ENCODE data around the gene COL15A1. TPM values are rescaled to one million over a fixed set of nuclear protein-coding genes. Genes with fewer than 3 reads are reported as not detected.

COL15A1 gene
- total RNA-seq: 5.9 and 122 TPM in 2 replicates

GRCh38 chr9:98943682-98944056 is at the start of gene COL15A1:
Gene COL15A1 (plus strand): TSS chr9:98943907. CDS start chr9:98944062, 155 bp downstream.

DNA sequence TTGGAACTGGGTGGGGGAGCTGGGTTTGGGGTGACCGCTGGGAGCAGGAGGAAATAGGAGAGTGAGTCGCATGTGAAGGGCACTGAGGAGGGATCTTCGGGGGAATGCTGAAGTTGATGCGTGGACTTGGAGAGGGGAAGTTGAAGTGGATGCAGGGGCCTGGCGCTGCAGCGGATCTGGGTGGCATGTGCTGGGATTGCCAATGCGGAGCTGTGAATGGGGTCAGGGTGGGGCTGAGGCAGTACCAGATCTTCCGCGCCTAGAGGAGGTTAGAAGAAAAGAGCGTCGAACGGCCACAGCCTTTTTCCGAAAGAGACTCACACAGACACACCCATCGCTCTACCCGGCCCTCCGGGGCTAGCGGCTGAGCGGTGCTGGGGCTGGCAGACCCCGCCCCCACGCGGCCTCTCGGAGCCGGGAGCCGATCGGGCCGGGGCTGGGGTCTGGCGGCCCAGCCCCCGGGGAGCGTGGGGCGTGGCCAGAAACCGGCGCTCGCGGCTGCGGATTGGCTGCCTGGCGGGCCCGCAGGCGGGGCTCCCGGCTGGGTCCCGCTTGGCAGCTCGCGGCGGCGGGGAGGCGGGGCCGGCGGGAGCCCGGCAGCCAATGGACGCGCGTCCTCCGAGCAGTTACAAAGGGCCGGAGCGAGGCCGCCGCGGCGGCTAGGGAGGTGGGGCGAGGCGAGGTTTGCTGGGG is 160.9 kb downstream of the COL15A1 start, which contains the start of gene TGFBR1:
Gene TGFBR1, plus strand, starts transcription at position 655 of the 693 bp plus-strand sequence. CDS start 93 bp downstream, outside the sequence.

Other genes starting within 250 kb of the COL15A1 start
- gene GABBR2, start 235.0 kb upstream of the COL15A1 start, total RNA-seq: 0.56 and 8.8 TPM in 2 replicates
- 10.4 and 14.1 TPM in 2 replicates for gene ANKS6, start 147.4 kb upstream of the COL15A1 start, total RNA-seq
- 9.6 and 30.2 TPM in 2 replicates for gene GALNT12, start 136.2 kb upstream of the COL15A1 start, total RNA-seq
- gene TGFBR1, start 161.2 kb downstream of the COL15A1 start, total RNA-seq: 42.4 and 112 TPM in 2 replicates

All from regular cardiac myocyte (primary cell).